Right lobe of liver (tissue), 6 donors: Measurements from ENCODE around the gene DUS2. TPM values are rescaled to one million over a fixed set of nuclear protein-coding genes. Genes with fewer than 3 reads are reported as not detected.

Experiments used
- ATAC-seq, 4 donors: fragments of 200-7000 bp; cut with Tn5 transposase; one replicate each; pipeline ENCODE4 v1.9.1; 2020; ENCODE audit warnings: mild to moderate bottlenecking in 4 of 4, moderate library complexity in 4 of 4
- DNase-seq, 3 donors: peaks; one replicate each; pipeline ENCODE4 v3.0.0-alpha.2; 2020
- H3K27ac ChIP-seq, 3 donors: fragments of 200-600 bp; one replicate each; pipeline ENCODE4 v1.8.0; 2022
- H3K27me3 ChIP-seq, 2 donors: fragments of 200-600 bp; one replicate each; pipeline ENCODE4 v1.8.0; 2022
- H3K36me3 ChIP-seq, 4 donors: fragments of 200-600 bp; sonication (generic) in 1 of 4; one replicate each; pipeline versions ENCODE4 v1.5.1 to v1.8.0; 2017 to 2022; ENCODE audit warnings: control low read depth in 1 of 4
- H3K4me1 ChIP-seq, 4 donors: fragments of 200-600 bp; sonication (generic) in 1 of 4; one replicate each; pipeline versions ENCODE4 v1.5.1 to v1.8.0; 2017 to 2022; ENCODE audit warnings: control low read depth in 1 of 4
- H3K4me3 ChIP-seq, 3 donors: fragments of 200-600 bp; one replicate each; pipeline ENCODE4 v1.8.0; 2022
- H3K9me3 ChIP-seq, 4 donors: fragments of 200-600 bp; sonication (generic) in 1 of 4; one replicate each; pipeline versions ENCODE4 v1.5.1 to v1.8.0; 2017 to 2022; ENCODE audit warnings: control low read depth in 1 of 4
- POLR2A ChIP-seq: fragments of 450-650 bp; IDR thresholded peaks from one replicate; pipeline ENCODE4 v1.6.1; 2017; ENCODE audit warnings: antibody characterized with exemption, mild to moderate bottlenecking
- WGBS: methylation state at CpG from one replicate; pipeline ENCODE4 v1.1.6; 2018; ENCODE audit warnings: low coverage, low lambda C conversion rate; ENCODE audit not compliant: insufficient coverage; ENCODE audit errors: missing lambda C conversion rate; 5-methylcytosine and 5-hydroxymethylcytosine counted together
- intact Hi-C, 2 donors: fragments of 100-400 bp; cut with DNase I; formaldehyde crosslinking; loops; one replicate each; pipeline versions ENCODE4 v1.11.2 to v1.14.1; 2022
- total RNA-seq, 6 experiments: library from RNA; depleted of rRNA in 2 of 6; stranded (reverse); fragments of >200 nt in 2 of 6; fragmentation: NEBNext Ultra II Directional in 3 of 6; extraction: Animal tissue kit (Norgen Biotek cat#: 25700) in 3 of 6; gene quantifications; one replicate each; pipeline versions ENCODE4 v1.1.0 to v1.2.4, GENCODE V29; 2016 to 2023
- TF ChIP-seq, protein P1 (sequence below), 4 donors: fragments of 200-600 bp in 3 of 4; fragments of 450-650 bp in 1 of 4; IDR thresholded peaks; one replicate each; pipeline versions ENCODE4 v1.5.1 to v1.8.0; 2016 to 2022; ENCODE audit warnings: antibody characterized with exemption in 4 of 4, mild to moderate bottlenecking in 2 of 4
- donor health status: DM: no; HTN: yes; CAD: no.
- donor health status: DM: no; HTN: no; CAD: no.
- donor health status: DM: no; HTN: no; CAD: no.
- donor health status: DM: no; HTN: yes; CAD: no.
- donor health status: DM: no; HTN: yes; CAD: no.

The DUS2 gene
- total RNA-seq, 6 experiments from 2014 or later: 7.9 to 16.4 (median 9.2) TPM

DNA sequence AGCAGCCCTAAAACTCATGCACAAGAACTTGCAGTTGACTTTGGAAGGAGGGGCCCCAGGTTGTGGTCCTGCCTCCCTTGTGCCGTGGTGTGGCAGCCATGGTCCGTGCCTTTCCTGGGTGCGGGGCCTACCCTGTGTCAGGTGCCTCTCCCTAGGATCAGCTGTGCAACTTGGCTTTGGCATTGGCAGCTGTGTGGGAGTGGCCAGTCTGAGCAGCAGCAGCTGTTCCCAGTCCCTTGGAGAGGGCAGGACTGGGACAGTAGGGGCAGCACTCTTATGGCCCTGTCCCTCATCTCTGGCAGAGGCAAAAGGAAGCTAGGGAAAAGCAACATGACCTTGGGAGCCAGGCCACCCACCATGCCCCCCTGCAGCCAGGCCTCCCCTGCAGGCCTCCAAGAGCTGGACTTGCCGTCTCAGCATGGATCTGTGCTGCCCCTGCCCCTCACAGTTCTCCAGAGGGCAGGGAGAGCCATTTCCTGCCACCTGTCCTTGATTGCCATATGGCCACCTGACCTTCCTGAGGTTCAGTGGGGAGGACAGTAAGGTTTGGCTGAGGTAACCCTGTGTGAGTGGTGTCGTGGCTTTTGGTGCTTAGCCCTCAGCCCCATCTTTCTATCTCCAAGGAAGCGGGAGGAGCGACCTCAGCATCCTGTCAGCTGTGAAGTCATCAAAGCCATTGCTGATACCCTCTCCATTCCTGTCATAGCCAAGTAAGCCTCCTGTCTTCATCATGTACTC is 46.6 kb downstream of the DUS2 start:
- DNase-seq (peak; percentile 44 to 75 (median 64)), ATAC-seq (peak; percentile 39 to 72 (median 56))
- Histone ChIP-seq H3K4me1 (peaks cover 0 to 24% (median 9%) of the 10 kb centered on the region in 4 donors), H3K4me3 (no peak overlapping the region), H3K27ac (no peak overlapping the region), H3K36me3 (peaks cover 0 to 12% (median 2%) of the 10 kb centered on the region in 4 donors), H3K9me3 (no peaks in the 10 kb centered on the region), H3K27me3 (no peaks in the 10 kb centered on the region)
- TF ChIP-seq POLR2A: no peak
- TF ChIP-seq, protein P1, sequence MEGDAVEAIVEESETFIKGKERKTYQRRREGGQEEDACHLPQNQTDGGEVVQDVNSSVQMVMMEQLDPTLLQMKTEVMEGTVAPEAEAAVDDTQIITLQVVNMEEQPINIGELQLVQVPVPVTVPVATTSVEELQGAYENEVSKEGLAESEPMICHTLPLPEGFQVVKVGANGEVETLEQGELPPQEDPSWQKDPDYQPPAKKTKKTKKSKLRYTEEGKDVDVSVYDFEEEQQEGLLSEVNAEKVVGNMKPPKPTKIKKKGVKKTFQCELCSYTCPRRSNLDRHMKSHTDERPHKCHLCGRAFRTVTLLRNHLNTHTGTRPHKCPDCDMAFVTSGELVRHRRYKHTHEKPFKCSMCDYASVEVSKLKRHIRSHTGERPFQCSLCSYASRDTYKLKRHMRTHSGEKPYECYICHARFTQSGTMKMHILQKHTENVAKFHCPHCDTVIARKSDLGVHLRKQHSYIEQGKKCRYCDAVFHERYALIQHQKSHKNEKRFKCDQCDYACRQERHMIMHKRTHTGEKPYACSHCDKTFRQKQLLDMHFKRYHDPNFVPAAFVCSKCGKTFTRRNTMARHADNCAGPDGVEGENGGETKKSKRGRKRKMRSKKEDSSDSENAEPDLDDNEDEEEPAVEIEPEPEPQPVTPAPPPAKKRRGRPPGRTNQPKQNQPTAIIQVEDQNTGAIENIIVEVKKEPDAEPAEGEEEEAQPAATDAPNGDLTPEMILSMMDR (IDR thresholded peaks at IDR 0.05): no peak
- 50% methylated on average over 1 of the region's 7 CpGs for WGBS
- intact Hi-C loops: loop anchor here in 1 of 2 donors (10.0 kb wide), 1 partner anchor 165 kb away; the partner anchor contains the start of gene ESRP2

DNA sequence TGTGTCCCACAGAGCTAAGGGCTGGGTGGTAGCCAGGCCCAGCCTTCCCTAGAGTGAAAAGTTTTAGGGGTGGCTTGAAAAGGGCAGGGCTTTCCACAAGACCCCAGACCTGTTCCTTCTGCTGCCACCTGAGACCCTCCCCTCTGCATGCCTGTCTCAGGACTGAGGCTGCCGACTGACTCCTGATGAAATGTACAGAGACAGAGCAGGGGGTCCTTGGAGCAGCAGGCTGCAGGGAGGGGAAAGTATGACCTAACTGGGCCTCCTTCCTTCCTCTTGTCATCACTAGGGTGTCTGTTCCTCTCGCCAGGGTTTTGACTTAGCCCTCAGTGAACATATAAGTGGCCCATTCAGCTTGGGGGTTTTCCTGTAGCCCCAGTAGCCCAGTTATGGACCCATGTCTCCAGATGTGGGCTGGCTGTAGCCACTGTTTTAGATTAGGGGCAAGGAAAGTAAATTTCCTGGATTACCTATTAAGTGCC is 47.2 kb downstream of the DUS2 start:
- Histone ChIP-seq H3K4me3 (no peak overlapping the region), H3K27ac (no peak overlapping the region), H3K36me3 (peaks cover 0 to 12% (median 2%) of the 10 kb centered on the region in 4 donors), H3K4me1 (peaks cover 0 to 28% (median 9%) of the 10 kb centered on the region in 4 donors), H3K9me3 (no peaks in the 10 kb centered on the region), H3K27me3 (no peaks in the 10 kb centered on the region)
- intact Hi-C loops: loop anchor here in 1 of 2 donors (10.0 kb wide), 1 partner anchor 165 kb away; the partner anchor contains the start of gene ESRP2
- 100% methylated on average over 1 of the region's 2 CpGs for WGBS
- DNase-seq (peak in 1 of 3 donors; percentile 43), ATAC-seq (no peak)
- TF ChIP-seq, protein P1 (IDR thresholded peaks at IDR 0.05): no peak
- no peak for TF ChIP-seq POLR2A

DNA sequence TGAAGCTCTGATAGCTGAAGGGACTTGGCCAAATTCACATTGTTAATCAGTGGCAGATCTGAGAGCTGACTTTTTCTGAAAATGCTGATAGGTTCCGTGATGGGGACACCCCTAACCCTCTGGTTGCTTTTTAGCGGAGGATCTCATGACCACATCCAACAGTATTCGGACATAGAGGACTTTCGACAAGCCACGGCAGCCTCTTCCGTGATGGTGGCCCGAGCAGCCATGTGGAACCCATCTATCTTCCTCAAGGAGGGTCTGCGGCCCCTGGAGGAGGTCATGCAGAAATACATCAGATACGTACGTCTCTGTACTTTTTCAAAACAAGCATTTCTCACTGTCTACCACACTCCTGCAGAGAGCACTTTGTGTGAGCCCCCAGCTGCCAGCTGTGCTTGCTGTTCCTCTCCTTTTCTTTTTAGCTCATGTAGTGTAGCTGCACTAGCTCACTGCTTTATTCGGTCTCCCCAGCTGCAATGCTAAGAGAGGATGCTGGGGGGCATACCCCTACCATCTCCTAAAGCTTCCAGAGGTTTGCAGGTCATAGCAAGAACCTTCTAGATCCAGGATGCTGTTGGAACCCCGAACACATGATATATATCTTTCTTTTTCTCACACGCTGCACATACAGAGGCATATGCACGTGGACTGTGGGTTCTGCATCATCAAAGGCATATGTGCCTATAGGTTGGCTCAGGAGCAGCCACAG is 47.9 kb downstream of the DUS2 start:
- DNase-seq (peak in 1 of 3 donors; percentile 26), ATAC-seq (no peak)
- Histone ChIP-seq H3K9me3 (no peaks in the 10 kb centered on the region), H3K27ac (no peak overlapping the region), H3K36me3 (peaks cover 0 to 12% (median 2%) of the 10 kb centered on the region in 4 donors), H3K27me3 (no peaks in the 10 kb centered on the region), H3K4me1 (peaks cover 0 to 34% (median 12%) of the 10 kb centered on the region in 4 donors), H3K4me3 (no peak overlapping the region)
- intact Hi-C loops: loop anchor here in 1 of 2 donors (10.0 kb wide), 1 partner anchor 164 kb away; the partner anchor contains the start of gene ESRP2
- no peak for TF ChIP-seq POLR2A
- TF ChIP-seq, protein P1 (IDR thresholded peaks at IDR 0.05): no peak
- WGBS: 84% methylated on average over 5 of the region's 14 CpGs

- WGBS: 82% methylated on average over 1 of the region's 1 CpG
- Histone ChIP-seq H3K4me1 (peaks cover 0 to 40% (median 15%) of the 10 kb centered on the region in 4 donors), H3K36me3 (peaks cover 0 to 10% (median 2%) of the 10 kb centered on the region in 4 donors), H3K27me3 (no peaks in the 10 kb centered on the region), H3K4me3 (no peak overlapping the region), H3K27ac (peak overlapping the region in 1 of 3 donors; percentile 52), H3K9me3 (no peaks in the 10 kb centered on the region)
- TF ChIP-seq, protein P1 (IDR thresholded peaks at IDR 0.05): no peak
- TF ChIP-seq POLR2A: no peak
- intact Hi-C loops: loop anchor here in 1 of 2 donors (10.0 kb wide), 1 partner anchor 163 kb away; the partner anchor contains the start of gene ESRP2
- DNase-seq (no peak), ATAC-seq (no peak)
Observed at GRCh38 chr16:68071518-68071901, 48.4 kb downstream of the DUS2 start.
